Transverse colon (tissue), 3 donors: ENCODE results near the gene CFAP46.

ENCODE experiments used
- EP300 ChIP-seq: sonication (generic); formaldehyde crosslinking; IDR thresholded peaks from one replicate; pipeline ENCODE4 v1.6.1; 2017; ENCODE audit warnings: antibody characterized with exemption, low read depth
- POLR2A ChIP-seq: fragments of 450-650 bp; IDR thresholded peaks from one replicate; pipeline ENCODE4 v1.6.1; 2016; ENCODE audit warnings: antibody characterized with exemption, mild to moderate bottlenecking, moderate library complexity
- POLR2AphosphoS5 ChIP-seq, 3 donors: sonication (generic); formaldehyde crosslinking; IDR thresholded peaks; one replicate each; pipeline ENCODE4 v1.6.1; 2016; ENCODE audit warnings: antibody characterized with exemption in 3 of 3

- TF ChIP-seq POLR2A (no peak), POLR2AphosphoS5 (IDR thresholded peaks at IDR 0.05) (no peak), EP300 (no peak)
These were observed 136.8 kb downstream of the CFAP46 start for GRCh38 chr10:132805599-132805998.
